Hepatocyte (in vitro differentiated cells): ENCODE results near the gene RACGAP1.

Experiments
- CTCF ChIP-seq: fragments of 200-600 bp; sonication (generic); IDR thresholded peaks from 2 replicates; pipeline ENCODE4 v1.5.1; 2016; ENCODE audit warnings: antibody characterized with exemption, mild to moderate bottlenecking; ENCODE audit not compliant: poor library complexity
- EZH2 ChIP-seq: fragments of 200-600 bp; sonication (generic); IDR thresholded peaks from 2 replicates; pipeline ENCODE4 v1.6.1; 2016; ENCODE audit warnings: antibody characterized with exemption, mild to moderate bottlenecking, borderline replicate concordance

DNA sequence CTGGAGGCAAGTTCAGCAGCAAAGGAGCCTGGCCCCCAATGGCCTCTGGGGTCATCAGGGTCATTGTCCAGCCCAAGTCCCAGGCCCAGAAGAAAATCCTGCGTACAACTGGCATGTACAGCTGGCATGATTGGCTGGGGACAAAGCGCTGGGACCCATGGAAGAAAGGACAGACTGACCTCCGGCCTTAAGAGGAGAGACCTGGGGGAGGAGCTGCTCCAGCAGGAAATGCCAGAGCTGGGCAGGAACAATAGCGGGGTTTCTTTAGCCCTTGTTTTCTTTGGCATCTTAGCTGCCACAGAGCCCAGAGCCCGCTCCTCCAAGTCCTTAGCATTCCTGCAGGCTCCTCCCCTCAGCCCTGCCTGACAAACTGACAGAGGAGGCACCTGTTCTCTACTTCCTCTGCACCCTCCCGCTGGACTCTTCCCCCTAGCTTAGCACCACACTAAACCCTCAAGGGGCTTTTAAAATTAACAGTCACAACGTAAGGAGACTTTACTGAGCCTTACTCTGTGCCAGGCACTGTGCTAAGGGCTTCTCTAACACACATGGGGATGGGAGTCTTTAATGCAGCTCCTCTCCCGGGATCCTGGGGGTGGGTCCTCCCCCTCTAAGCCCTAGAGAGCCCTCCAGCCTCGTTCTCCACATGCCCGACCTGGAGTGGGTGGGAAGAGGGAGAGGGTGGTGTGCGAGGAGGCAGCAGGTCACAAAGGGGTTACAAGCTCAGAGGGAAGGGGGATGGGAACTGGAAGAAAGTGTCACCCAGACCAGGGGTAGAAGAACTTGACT, 65.4 kb downstream of the RACGAP1 start:
- no peak for TF ChIP-seq CTCF
- peak; percentile 63 for TF ChIP-seq EZH2
